ENCODE results near the gene VAC14. TPM values are rescaled to one million over a fixed set of nuclear protein-coding genes. Genes with fewer than 3 reads are reported as not detected.
"Not testable (repeated sequence)": the region's sequence is repeated elsewhere in the genome, so short reads cannot be mapped to it uniquely, and the experiment has no call there.

The VAC14 gene
- total RNA-seq, 1 donor from 2014 or later: 17.9 TPM

DNA sequence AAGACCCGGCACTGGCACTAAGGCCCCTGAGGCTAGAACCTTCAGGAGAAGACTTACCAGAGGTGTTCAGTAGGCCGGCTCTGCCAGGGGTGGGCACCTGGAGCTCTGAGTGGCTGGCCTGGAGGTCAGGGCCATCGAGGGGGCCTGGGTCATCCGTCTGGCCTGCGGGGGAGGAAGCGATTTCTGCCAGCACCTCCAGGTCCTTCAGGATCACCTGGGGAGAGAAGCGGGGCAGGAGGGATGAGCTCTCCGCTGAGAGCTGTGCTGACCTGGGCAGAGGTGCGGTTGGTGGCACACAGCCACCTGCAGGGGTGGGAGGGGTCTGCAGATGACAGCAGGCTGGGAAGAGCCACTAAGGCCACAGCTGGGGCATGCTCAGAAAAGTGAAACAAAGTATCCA, 56.6 kb downstream of the VAC14 start:
- no peak for DNase-seq (ENCODE audit: low read depth in 2 of 2)

DNA sequence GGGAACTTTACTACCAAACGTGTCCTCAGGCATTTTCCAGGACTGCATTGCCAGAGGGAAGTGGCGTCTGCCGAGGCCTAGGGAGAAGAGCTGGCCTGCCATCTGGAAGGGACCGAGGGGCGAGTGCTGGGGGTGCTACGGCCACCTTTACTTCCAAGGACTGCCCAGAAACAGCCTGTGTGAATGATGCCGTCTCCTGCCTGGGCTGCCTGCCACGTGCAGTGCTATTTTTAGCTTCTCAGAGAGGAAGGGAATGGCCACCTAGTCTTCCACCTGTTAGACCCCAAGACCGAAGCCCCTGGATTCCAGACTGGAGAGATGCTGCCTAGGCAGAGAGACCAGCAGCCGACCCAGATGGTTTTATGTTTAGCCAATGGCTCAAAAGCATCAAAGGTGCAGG, 57.2 kb downstream of the VAC14 start:
- DNase-seq (ENCODE audit: low read depth in 2 of 2): no peak

DNA sequence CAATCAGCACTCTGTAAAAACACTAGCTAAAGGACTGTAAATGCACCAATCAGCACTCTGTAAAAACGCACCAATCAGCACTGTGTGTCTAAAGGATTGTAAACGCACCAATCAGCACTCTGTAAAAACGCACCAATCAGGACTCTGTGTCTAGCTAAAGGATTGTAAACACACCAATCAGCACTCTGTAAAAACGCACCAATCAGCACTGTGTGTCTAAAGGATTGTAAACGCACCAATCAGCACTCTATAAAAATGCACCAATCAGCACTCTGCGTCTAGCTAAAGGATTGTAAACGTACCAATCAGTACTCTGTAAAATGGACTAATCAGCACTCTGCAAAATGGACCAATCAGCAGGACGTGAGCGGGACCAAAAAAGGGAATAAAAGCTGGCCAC, 58.0 kb downstream of the VAC14 start:
- DNase-seq (ENCODE audit: low read depth in 2 of 2): not testable (repeated sequence)

DNA sequence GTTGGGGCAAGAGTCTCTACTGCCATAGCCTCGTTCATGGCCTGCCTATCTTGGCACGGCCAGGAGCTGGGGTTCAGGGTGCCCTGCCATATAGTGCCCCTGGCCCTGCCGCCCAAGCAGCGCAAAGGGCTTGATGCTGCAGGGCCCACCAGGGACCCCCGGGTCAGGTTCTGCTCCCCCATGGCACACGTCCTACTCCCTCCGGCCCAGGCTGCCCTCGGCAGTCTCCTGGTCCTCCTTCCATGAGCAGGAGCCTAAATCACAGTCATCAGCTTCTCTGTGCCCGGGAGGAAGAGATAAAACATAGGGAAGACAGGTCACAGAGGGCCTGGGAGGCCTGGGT, 59.2 kb downstream of the VAC14 start:
- DNase-seq (ENCODE audit: low read depth in 2 of 2): no peak

DNA sequence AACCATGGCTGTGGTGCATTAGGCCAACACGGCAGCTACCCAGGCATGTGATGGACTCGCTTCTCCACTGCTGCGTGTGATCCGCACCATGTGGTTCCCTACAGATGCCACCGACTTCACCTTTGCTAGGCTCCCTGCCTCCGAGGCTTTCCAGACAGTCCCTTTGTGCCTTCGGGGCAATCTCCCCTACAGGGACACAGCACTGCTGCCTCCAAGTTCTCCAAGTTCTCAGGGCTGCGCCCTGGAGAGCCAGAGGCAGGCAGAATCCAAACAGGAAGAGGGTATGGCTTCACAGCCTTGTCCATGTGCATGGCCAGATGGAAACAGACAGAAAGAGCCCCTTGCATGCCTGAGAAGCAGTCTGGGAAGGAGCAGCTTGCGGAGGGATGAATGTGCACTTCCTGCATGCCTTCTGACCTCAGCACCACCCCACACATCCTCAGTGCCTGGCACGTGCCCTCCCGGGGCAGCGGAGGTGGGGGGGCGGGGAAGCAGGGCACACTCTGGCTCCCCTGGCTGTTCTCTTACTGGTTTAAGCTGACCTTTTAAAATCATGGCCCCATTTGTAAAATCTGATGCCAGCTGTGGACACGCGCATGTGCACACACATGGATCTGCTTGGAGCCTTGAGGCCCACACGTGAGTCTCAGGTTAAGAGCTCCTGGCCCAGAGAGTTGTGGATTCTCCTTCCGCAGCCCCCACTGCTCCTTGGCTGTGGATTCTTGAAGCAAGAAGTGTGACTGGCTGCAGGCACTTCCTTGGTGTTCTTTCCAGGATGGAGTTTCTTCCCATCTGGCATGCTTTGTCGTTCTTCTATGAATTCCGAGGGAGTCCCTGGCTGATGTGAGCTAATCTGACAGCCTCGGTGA, 59.8 kb downstream of the VAC14 start:
- peak in 1 of 2 donors; percentile 59 for DNase-seq (ENCODE audit: low read depth in 2 of 2)

DNA sequence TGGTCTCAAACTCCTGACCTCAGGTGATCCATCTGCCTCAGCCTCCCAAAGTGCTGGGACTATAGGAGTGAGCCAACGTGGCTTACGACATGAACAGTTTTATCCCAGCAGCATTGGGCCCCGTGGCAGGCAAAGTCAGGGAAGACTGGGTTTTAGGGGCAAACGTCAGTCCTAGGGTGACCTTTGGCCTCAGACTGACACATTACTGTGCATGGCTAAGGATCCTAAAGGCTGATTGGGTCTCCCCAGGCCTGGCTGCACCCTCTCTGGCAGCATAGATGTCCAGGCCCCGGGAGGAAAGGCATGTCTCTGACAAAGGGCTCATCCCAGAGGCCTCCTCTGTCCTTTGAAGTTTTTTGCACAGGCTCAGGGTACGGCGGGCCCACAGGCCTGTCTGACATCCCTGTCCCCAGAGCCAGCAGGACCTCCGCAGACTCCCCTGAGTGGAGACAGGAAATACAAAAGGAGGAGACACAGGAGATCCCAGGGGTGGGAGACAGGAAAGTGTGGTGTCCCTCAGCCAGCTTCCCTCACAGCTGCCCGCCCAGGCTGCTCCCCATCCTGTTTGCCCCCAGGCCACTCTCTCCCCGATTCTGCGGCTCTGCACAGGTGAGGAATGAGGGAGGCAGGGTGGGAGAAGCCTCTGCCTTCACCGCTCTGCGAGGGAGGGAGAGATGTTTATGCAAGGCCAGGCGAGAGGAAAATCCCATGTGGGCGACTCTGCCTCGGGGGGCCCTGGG, 60.6 kb downstream of the VAC14 start:
- DNase-seq (ENCODE audit: low read depth in 2 of 2): no peak

DNA sequence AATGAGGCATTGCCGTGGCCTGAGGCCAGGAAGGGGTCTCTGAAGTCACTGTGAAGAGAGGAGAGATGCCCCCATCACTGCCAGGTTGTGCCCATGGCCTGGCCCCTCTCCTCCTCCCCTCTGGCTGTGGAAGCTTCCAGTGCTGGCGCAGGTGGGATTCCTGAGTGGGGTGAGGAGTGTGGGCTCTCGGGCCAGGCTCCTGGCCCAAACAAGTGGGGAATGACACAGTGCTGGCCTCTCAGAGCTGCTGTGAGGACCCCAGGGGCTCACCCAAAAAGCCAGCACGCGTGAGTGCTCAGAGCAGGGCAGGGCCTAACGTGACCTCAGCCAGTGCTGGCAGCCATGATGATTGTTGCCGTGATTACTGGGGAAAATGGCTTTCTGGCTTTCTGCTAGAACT, 61.6 kb downstream of the VAC14 start:
- no peak for DNase-seq (ENCODE audit: low read depth in 2 of 2)

DNA sequence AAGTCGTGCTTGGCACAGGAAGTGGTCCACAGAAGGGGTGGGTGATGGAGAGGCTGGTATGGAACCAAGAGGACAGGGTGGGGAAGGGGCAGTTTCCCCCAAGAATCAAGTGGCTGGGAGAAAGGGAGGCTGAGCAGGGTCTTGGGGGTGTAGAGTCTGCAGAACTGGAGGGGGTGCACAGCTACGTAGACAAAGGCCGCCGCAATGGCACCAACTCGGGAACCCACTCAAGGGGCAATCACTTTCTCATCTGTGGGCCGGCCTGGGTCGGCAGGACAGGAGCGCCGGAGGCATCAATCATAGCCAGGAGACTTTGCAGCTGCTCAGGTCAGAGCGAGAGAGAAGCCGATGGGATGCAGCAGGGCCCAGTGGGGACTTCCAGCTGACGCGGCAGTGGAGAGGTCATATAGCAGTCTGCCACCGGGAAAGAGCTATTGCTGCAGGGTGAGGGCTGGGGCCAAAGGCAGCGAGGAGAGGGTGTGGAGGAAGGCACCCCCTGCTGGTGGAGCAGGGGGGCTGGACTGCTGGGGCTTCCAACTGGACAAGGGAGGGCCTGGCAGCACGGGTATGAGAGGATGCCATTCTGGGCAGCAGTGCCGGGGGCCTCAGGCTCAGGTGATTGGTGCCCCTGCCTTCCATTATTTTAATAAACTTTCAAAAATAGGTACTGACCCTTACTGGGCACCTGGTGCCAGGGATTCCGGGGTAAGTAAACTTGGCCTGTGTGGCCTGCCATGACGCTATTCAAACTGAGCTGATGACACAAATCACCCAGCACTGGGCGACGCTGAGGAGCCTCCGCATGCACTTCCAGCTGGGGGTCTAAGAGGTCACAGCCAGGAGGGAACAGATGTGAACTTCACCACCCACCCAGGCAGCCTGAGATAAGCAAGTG, 62.6 kb downstream of the VAC14 start:
- DNase-seq (ENCODE audit: low read depth in 2 of 2): peak; percentile 62 to 93

DNA sequence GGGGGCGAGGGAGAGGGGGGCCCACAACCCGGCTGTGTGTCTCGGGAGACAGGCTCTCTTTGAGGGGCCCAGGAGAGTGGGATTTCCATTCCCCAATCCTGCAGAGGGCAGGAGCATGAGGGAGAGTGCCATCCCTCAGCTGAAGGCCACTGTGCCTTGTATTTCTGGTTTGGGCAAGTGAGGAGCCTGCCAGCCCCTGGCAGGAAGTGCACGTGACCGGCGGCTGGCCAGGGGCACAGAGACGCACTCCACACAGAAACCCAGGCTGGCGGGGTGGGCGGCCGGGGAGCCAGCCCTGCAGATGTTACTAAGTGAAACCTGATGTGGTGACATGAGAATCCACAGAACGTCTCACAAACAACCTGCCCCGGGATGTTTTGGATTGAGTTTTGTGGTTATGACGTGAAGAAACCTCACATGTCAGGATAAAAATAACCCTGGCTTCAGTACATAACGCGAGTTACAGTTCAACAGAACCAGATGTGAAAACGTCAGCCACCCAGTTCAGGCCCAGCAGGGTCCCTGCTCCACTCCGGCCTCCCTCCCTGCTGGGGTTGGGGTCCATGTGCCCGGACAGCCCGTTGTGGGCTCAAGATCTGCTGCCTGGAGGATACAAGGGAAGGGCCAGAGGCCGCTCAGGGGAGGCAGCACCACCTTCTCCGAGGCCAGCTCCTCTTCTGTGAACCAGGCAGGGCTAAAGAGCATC, 63.4 kb downstream of the VAC14 start:
- peak in 1 of 2 donors; percentile 54 for DNase-seq (ENCODE audit: low read depth in 2 of 2)

DNA sequence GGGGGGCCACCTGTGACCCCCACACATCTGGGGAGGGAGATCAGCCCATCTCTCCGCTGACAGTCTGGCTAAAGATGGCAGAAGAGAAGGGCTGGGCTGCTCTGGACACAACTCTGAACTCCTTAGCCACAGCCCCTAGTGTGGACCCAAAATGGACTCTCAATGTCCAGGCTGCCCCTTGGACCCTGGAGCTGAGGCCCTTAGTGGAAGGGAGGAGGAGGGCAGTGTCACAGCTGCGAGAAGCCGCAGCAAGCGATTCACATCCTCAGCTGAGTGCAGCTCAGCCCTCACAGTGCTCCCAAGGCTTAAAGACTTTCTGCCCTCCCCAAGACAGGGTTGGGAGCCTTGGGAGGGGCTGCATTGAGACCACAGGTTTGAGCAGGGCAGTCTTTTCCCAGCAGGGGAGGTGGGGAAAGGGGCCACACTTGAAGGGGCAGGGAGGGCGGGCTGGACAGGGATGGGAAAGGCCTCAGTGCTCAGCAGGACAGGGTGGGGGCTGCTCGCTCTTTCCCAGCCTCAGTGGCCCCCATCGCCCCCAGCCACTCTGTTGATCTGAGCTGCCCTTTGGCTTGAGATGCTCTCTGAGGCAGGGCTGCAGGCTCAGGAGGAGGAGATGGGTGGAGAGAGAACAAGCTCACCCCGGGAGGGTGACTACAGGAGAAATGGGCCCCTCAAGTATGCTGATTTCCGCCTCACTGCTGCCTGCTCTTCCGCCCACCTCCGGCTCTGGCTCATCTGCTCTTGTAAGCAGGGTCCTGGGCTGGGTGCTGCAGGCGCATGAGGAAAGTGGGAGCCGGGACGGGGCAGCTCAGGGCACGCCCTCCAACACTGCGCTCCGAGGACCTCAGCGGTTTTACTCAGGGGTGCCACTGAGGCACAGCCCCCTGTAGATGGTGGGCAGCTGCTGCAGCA, 64.2 kb downstream of the VAC14 start:
- no peak for DNase-seq (ENCODE audit: low read depth in 2 of 2)

DNA sequence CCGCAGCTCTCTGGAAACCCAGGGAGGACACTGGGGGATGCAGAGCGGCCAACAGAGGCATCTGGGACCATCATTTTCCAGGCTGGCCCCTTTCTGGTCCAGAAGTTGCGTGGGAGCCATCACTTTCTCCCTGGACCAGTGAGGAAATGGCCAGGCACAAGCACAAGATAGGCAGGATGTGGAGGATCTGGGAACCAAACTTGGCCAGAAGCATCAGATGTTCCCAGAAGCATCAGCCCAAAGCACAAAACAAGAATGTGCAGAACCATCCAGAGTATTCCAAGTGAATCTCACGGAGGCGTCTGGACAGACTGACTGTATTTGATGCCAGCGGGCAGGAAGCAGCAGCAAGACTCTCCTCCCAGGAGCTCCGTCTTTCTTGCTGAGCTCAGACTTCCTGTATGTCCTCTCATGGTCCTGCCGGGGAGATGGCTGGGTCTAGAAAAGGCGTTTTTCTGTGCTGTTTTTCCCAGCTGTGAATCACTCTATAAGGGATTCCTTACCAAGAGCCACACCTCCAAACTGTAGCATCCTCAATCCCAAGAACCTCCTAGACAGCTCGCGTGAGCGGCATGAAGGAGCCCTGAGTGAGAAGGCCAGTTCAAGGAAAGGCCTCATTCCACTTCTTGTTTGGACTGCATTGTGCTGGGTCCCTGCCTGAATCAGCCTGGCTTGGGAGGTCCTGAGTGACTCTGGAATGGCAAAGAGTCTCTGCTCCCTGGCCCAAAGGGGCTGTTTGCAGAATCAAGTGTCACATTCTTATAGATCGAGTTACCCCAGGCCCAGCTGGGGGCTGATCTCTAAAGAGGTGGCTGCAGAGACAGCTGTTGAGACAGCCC, 65.6 kb downstream of the VAC14 start:
- DNase-seq (ENCODE audit: low read depth in 2 of 2): peak in 1 of 2 donors; percentile 52

DNA sequence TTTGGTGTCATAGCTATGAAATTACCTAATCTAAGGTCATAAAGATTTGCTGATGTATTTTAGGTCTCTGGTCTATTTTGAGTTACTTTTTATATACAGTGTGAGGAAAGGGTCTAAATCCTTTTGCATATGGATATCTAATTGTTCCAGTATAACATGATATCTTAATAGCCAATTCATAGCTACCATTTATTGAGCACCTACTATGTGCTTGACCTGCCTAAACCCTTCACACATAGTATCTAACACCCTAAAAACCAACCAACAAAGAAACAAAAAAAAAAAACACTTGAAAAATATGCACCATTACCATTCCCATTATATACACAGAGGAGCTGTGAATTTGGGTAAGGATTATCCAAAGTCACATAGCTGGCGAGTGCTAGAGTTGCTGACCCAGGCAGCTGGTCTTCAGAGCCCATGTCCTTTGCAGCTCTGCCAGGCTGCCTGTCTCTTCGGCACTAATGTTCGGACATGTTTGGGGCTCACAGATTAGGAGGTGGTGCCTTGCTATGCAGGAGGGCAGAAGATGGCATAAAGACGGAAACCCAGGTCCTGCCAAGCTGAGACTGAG, 66.3 kb downstream of the VAC14 start:
- DNase-seq (ENCODE audit: low read depth in 2 of 2): no peak

DNA sequence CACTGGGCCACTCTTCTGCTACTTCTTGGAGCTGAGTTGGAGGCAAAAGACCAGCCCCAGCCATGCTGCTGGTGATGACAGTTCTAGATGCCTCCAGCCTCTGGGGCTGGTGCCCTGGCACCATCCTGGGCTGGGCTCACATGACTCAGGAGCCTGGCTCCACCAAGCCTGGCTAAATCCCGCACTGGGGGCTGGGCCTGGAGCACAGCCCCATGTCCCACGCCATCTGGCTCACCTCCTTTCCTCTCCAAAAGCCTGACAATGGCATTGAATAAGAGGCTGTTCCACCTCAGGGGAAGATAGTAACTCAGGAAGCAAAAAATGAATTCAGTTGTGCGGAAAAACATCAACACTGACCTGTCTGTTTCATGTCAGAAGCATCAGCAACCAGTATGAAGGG, 70.0 kb downstream of the VAC14 start:
- DNase-seq (ENCODE audit: low read depth in 2 of 2): peak in 1 of 2 donors; percentile 90

DNA sequence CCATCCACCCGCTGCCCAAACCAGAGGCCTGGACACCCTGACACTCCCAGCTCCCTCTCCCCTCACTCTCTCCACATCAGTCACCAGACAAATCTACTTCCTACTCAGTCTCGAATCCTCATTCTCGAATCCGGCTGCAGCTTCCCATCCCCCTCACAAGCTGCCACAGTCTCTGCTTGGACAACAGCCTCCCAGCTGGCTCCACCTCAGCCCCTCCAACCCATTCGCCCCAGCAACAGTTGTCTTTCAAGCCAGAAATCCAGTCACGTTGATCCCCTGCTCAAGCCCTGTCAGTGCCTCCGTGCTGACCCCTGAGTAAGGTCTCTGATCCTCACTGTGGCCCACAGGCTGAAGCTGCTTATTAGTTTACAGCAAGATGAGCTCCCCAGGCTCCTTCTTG, 70.9 kb downstream of the VAC14 start:
- DNase-seq (ENCODE audit: low read depth in 2 of 2): no peak

DNA sequence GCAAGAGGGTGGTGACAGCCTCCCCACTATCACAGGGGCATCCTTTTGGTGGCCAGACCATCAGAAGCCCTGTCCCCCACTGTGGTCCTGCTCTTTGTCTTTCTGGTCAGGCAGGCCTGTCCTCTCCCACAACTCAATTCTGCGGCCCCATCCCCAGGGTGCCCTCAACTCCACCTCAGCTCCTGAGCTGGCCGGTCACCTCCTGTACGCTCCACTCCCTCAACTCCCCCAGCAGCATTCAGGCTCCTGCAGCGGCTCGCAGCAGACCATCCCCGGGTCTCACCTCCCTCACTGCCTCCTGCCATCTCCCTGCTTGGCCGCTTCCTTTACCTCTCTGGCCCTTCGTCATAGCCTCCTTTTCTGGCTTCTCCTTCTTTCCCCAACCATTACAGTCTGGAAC, 71.7 kb downstream of the VAC14 start:
- DNase-seq (ENCODE audit: low read depth in 2 of 2): no peak

DNA sequence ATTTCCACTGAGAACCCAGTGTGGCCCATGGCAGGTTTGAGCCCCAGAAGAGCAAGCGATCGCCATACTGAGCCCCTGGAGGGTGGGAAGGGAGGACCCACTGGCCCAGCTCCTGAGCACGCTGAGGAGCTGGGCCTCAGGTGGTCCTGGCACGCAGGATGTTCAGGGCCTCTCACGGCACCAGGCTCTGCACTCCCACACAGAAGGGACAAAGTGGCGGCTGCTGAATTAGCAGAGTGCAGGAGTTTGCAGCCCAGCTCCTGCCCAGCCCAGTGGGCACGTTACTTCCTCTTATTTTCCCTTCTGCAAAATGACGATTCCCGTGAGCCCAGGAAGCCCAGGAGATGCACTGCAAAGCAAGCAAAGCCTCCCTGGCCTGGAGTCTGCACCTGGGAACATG, 72.8 kb downstream of the VAC14 start:
- no peak for DNase-seq (ENCODE audit: low read depth in 2 of 2)

DNA sequence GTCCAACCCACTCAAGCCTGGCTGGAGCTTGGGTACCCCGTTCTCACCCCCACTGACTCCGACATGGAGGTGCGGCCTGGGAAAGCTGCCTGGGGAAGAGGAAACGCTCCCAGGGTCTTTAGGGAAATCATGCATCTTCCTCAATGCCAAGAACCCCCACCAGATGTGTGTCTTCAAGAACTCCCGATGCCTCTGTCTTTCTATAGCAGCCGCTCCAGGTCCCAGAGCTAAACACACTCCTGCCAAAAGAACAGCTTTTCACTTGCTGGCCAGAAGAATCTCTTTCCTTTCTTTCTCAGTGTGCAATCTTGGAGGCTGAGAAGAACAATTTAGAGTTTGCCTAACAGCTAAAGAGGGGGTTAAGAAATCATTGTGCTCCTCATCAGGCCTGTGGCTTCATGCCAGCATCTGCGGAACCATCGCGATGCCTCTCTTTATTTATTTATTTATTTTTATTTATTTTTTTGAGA, 74.0 kb downstream of the VAC14 start:
- no peak for DNase-seq (ENCODE audit: low read depth in 2 of 2)

DNA sequence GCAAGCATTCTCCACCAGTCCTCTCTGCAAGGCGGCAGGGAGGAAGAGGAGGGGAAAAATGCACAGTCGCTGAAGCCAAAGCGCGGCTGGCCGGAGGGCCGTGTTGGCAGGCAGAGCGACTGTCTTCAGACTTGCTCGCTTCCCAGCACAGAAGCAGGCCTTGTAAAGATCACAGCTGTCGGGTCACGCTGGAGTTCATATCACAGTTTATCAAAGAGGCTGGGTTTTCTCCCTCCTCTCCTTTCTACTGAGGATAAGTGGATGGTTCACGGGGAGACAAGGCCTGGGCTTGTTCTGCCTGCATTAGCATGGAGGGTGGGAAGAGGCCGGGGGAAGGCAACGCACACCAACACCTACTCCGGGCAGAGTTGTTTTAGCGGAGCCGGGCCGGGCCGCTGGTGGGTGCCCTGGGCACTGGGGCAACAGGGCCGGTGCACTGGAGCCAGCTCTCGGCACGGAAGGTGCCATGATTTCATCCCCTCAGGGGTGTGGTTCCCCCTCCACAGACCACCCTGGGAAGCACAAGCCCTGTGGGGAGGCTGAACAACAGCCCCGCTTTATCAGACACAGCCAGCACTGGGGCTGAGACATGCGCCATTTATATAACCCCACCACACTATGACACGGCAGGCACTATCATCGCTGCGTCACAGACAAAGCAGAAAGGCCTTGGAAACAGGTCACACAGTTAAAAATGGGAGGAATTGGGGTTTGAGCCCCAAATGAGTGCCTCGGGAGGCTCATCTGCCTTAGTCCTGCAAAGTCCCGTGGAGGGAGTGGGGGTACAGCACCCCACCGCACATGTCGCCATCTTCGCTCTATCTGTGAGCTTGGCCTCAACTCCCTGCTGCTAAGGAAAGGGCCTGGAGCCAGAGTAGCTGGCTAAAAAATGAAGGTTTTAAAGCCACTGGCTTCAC, 74.8 kb downstream of the VAC14 start:
- no peak for DNase-seq (ENCODE audit: low read depth in 2 of 2)
